Liver (tissue), 9 donors: ENCODE results near the gene SBK1. TPM values are rescaled to one million over a fixed set of nuclear protein-coding genes. Genes with fewer than 3 reads are reported as not detected.

ENCODE experiments used
- DNase-seq: peaks from one replicate; pipeline ENCODE4 v3.0.0-alpha.2; 2017; ENCODE audit warnings: low spot score
- H3K27ac ChIP-seq, 2 donors: one replicate each; pipeline ENCODE4 v1.7.0; 2013; ENCODE audit warnings: inconsistent platforms in 2 of 2, low read length in 2 of 2, control low read depth in 1 of 2, low read depth in 1 of 2, mild to moderate bottlenecking in 1 of 2
- H3K27me3 ChIP-seq, 4 donors: one replicate each; pipeline versions ENCODE4 v1.6.1 to v1.7.0; 2013; ENCODE audit warnings: low read length in 3 of 4, inconsistent platforms in 1 of 4, mild to moderate bottlenecking in 1 of 4, moderate library complexity in 1 of 4; ENCODE audit not compliant: control insufficient read depth in 4 of 4, insufficient read depth in 4 of 4
- H3K36me3 ChIP-seq, 4 donors: one replicate each; pipeline versions ENCODE4 v1.6.1 to v1.7.0; 2013; ENCODE audit warnings: low read length in 3 of 4, mild to moderate bottlenecking in 3 of 4, low read depth in 1 of 4, moderate library complexity in 1 of 4; ENCODE audit not compliant: control insufficient read depth in 4 of 4, insufficient read depth in 3 of 4
- H3K4me1 ChIP-seq, 4 donors: one replicate each; pipeline versions ENCODE4 v1.6.1 to v1.7.0; 2013; ENCODE audit warnings: low read length in 3 of 4, mild to moderate bottlenecking in 3 of 4, moderate library complexity in 1 of 4; ENCODE audit not compliant: control insufficient read depth in 4 of 4, insufficient read depth in 4 of 4
- H3K4me3 ChIP-seq, 3 donors: one replicate each; pipeline versions ENCODE4 v1.6.1 to v1.7.0; 2013; ENCODE audit warnings: low read length in 3 of 3, control low read depth in 1 of 3, low read depth in 1 of 3, mild to moderate bottlenecking in 1 of 3
- H3K9ac ChIP-seq, 2 donors: one replicate each; pipeline ENCODE4 v1.7.0; 2013; ENCODE audit warnings: low read length in 2 of 2, mild to moderate bottlenecking in 2 of 2, moderate library complexity in 2 of 2, control low read depth in 1 of 2, low read depth in 1 of 2
- H3K9me3 ChIP-seq, 4 donors: one replicate each; pipeline versions ENCODE4 v1.6.1 to v1.7.0; 2013; ENCODE audit warnings: low read length in 3 of 4; ENCODE audit not compliant: control insufficient read depth in 4 of 4
- ATF3 ChIP-seq: IDR thresholded peaks from 2 replicates; pipeline ENCODE4 v1.6.1; 2016; ENCODE audit warnings: antibody characterized with exemption
- EGR1 ChIP-seq, 2 donors: IDR thresholded peaks; 2 replicates each; pipeline ENCODE4 v1.6.1; 2016 to 2018; ENCODE audit warnings: antibody characterized with exemption in 2 of 2, low read depth in 2 of 2
- FOXA1 ChIP-seq: IDR thresholded peaks from 2 replicates; pipeline ENCODE4 v1.6.1; 2016; ENCODE audit warnings: antibody characterized with exemption
- GABPA ChIP-seq, 2 donors: IDR thresholded peaks in 1 of 2; conservative IDR thresholded peaks in 1 of 2; 2 replicates each; pipeline ENCODE4 v1.6.1; 2016; ENCODE audit warnings: antibody characterized with exemption in 2 of 2, mild to moderate bottlenecking in 1 of 2, moderate library complexity in 1 of 2
- HNF4A ChIP-seq, 2 donors: conservative IDR thresholded peaks; 2 replicates each; pipeline ENCODE4 v1.6.1; 2016; ENCODE audit warnings: antibody characterized with exemption in 2 of 2, mild to moderate bottlenecking in 2 of 2
- HNF4G ChIP-seq: IDR thresholded peaks from 2 replicates; pipeline ENCODE4 v1.6.1; 2016; ENCODE audit warnings: antibody characterized with exemption
- JUND ChIP-seq, 2 donors: IDR thresholded peaks; 2 replicates each; pipeline ENCODE4 v1.6.1; 2016; ENCODE audit warnings: antibody characterized with exemption in 2 of 2
- MAX ChIP-seq: IDR thresholded peaks from 2 replicates; pipeline ENCODE4 v1.6.1; 2016; ENCODE audit warnings: antibody characterized with exemption
- NR2F2 ChIP-seq: IDR thresholded peaks from 2 replicates; pipeline ENCODE4 v1.6.1; 2016; ENCODE audit warnings: antibody characterized with exemption
- RAD21 ChIP-seq, 2 donors: IDR thresholded peaks; 2 replicates each; pipeline ENCODE4 v1.6.1; 2016; ENCODE audit warnings: antibody characterized with exemption in 2 of 2, mild to moderate bottlenecking in 2 of 2
- REST ChIP-seq: IDR thresholded peaks from 2 replicates; pipeline ENCODE4 v1.6.1; 2016; ENCODE audit warnings: antibody characterized with exemption, mild to moderate bottlenecking
- RXRA ChIP-seq, 2 donors: IDR thresholded peaks; 2 replicates each; pipeline ENCODE4 v1.6.1; 2017 to 2018; ENCODE audit warnings: antibody characterized with exemption in 2 of 2, mild to moderate bottlenecking in 1 of 2
- SP1 ChIP-seq: IDR thresholded peaks from 2 replicates; pipeline ENCODE4 v1.6.1; 2018; ENCODE audit warnings: antibody characterized with exemption, mild to moderate bottlenecking
- YY1 ChIP-seq: IDR thresholded peaks from 2 replicates; pipeline ENCODE4 v1.6.1; 2016; ENCODE audit warnings: antibody characterized with exemption, mild to moderate bottlenecking
- ZBTB33 ChIP-seq: IDR thresholded peaks from 2 replicates; pipeline ENCODE4 v1.6.1; 2016; ENCODE audit warnings: antibody characterized with exemption
- WGBS: extraction: QIAGEN DNeasy Blood & Tissue Kit; methylation state at CpG from one replicate; pipeline ENCODE4 v1.1.7; 2013; 5-methylcytosine and 5-hydroxymethylcytosine counted together
- polyA plus RNA-seq, 2 donors: library from polyadenylated mRNA; stranded (reverse) in 1 of 2; unstranded in 1 of 2; fragments of 200-250 nt in 1 of 2; fragments of >200 nt in 1 of 2; fragmentation: Nextera tagmentation in 1 of 2; extraction: Ambion mirVana in 1 of 2; gene quantifications; one replicate each; pipeline versions ENCODE4 v1.2.1 to v1.2.3, GENCODE V29; 2013 to 2015
- total RNA-seq, 2 donors: library from RNA; depleted of rRNA; stranded (reverse); fragments of >200 nt; gene quantifications; one replicate each; pipeline ENCODE4 v1.2.3, GENCODE V29; 2014
- donor health status: healthy.
- donor health status: healthy.
- donor health status: healthy.
- donor health status: healthy.
- donor health status: healthy.

Gene SBK1
- total and polyA plus RNA-seq, 4 donors, result 0.05 to 0.08 (median 0.07) TPM; not detected in 1

GRCh38 chr16:28307936-28308335, 15.6 kb downstream of the SBK1 start (continued):
- TF ChIP-seq GABPA (IDR thresholded peaks at IDR 0.05 in 1 of 2, conservative IDR thresholded peaks at IDR 0.05 in 1 of 2) (no peak), ATF3 (no peak)

- H3K9ac ChIP-seq, result no peak overlapping the region
- H3K9me3 ChIP-seq, result no peaks in the 10 kb centered on the region
- WGBS, result 95% methylated on average over 14 of the region's 14 CpGs
- no peak overlapping the region for H3K27ac ChIP-seq
- TF ChIP-seq ZBTB33 (no peak), ATF3 (no peak)
- H3K4me1 ChIP-seq, result peaks cover 0 to 4% (median 1%) of the 10 kb centered on the region in 4 donors
- H3K27me3 ChIP-seq, result no peaks in the 10 kb centered on the region
- H3K4me3 ChIP-seq, result no peak overlapping the region
- no peaks in the 10 kb centered on the region for H3K36me3 ChIP-seq
- DNase-seq, result no peak
Measured at GRCh38 chr16:28308794-28309584, 16.7 kb downstream of the SBK1 start.

- peaks cover 0 to 4% (median 1%) of the 10 kb centered on the region in 4 donors for H3K4me1 ChIP-seq
- no peaks in the 10 kb centered on the region for H3K27me3 ChIP-seq
- H3K9ac ChIP-seq, result no peak overlapping the region
- WGBS, result 78% methylated on average over 20 of the region's 20 CpGs
- no peak overlapping the region for H3K4me3 ChIP-seq
- H3K27ac ChIP-seq, result no peak overlapping the region
- H3K9me3 ChIP-seq, result no peaks in the 10 kb centered on the region
- TF ChIP-seq EGR1 (IDR thresholded peaks at IDR 0.05; ENCODE audit: low read depth in 2 of 2) (no peak), MAX (no peak), HNF4G (no peak), GABPA (IDR thresholded peaks at IDR 0.05 in 1 of 2, conservative IDR thresholded peaks at IDR 0.05 in 1 of 2) (no peak)
- H3K36me3 ChIP-seq, result no peaks in the 10 kb centered on the region
- DNase-seq, result no peak
Measured at GRCh38 chr16:28309811-28310311, 17.5 kb downstream of the SBK1 start.

GRCh38 chr16:28310796-28311195, 18.5 kb downstream of the SBK1 start:
- DNase-seq, result no peak
- H3K9ac ChIP-seq, result no peak overlapping the region
- H3K4me1 ChIP-seq, result peaks cover 0 to 4% (median 1%) of the 10 kb centered on the region in 4 donors
- WGBS, result 96% methylated on average over 11 of the region's 11 CpGs
- H3K4me3 ChIP-seq, result no peak overlapping the region
- no peaks in the 10 kb centered on the region for H3K9me3 ChIP-seq
- H3K27ac ChIP-seq, result no peak overlapping the region
- H3K27me3 ChIP-seq, result no peaks in the 10 kb centered on the region
- H3K36me3 ChIP-seq, result no peaks in the 10 kb centered on the region
- TF ChIP-seq YY1 (no peak), EGR1 (IDR thresholded peaks at IDR 0.05; ENCODE audit: low read depth in 2 of 2) (no peak), GABPA (IDR thresholded peaks at IDR 0.05 in 1 of 2, conservative IDR thresholded peaks at IDR 0.05 in 1 of 2) (no peak), HNF4G (no peak), ZBTB33 (no peak), JUND (IDR thresholded peaks at IDR 0.05) (no peak), RXRA (IDR thresholded peaks at IDR 0.05) (no peak), NR2F2 (no peak), FOXA1 (no peak), ATF3 (no peak), REST (no peak), HNF4A (conservative IDR thresholded peaks at IDR 0.05) (no peak), SP1 (no peak), RAD21 (IDR thresholded peaks at IDR 0.05) (no peak)
